H1 (cell line): ENCODE results near the gene DIAPH2. TPM values are rescaled to one million over a fixed set of nuclear protein-coding genes. Genes with fewer than 3 reads are reported as not detected.

Experiments used
- CTCF ChIA-PET: fragments of 300-600 bp; sonication (Branson Sonifier 250); formaldehyde crosslinking; loops from one replicate; lab custom pipeline; 2021; ENCODE audit not compliant: partially characterized antibody; lab: Charles Lee
- POLR2A ChIA-PET: fragments of 300-600 bp; sonication (Branson Sonifier 250); formaldehyde crosslinking; loops from one replicate; lab custom pipeline; 2021; ENCODE audit warnings: inconsistent platforms; ENCODE audit not compliant: partially characterized antibody; lab: Charles Lee
- DNase-seq, 2 experiments: peaks; one replicate each; pipeline versions ENCODE4 v3.0.0 to v3.0.0-alpha.2; 2010 to 2022; ENCODE audit warnings: low spot score in 2 of 2, low read depth in 1 of 2, mixed read lengths in 1 of 2
- FAIRE-seq: peaks from 2 replicates; lab custom pipeline; 2011; peaks lifted over from hg19 to GRCh38; lab: Jason Lieb, UNC
- H2AFZ ChIP-seq: 2 replicates; pipeline ENCODE4 v1.8.1; 2012; ENCODE audit warnings: low read length, inconsistent platforms
- H2AK5ac ChIP-seq: 2 replicates; pipeline ENCODE4 v1.6.1; 2013; ENCODE audit warnings: low read depth, low read length
- H2BK120ac ChIP-seq: replicated peaks from 2 replicates; pipeline ENCODE3; 2013; ENCODE audit warnings: low read depth, low read length, inconsistent platforms
- H2BK12ac ChIP-seq: 2 replicates; pipeline ENCODE4 v1.6.1; 2013; ENCODE audit warnings: low read depth, low read length
- H2BK15ac ChIP-seq: 2 replicates; pipeline ENCODE4 v1.6.1; 2013; ENCODE audit warnings: low read length
- H2BK20ac ChIP-seq: 2 replicates; pipeline ENCODE4 v1.6.1; 2013; ENCODE audit warnings: low read length
- H2BK5ac ChIP-seq: 2 replicates; pipeline ENCODE4 v1.6.1; 2013; ENCODE audit warnings: low read depth, low read length
- H3K14ac ChIP-seq: 2 replicates; pipeline ENCODE4 v1.6.1; 2013; ENCODE audit warnings: inconsistent platforms; ENCODE audit not compliant: insufficient read length
- H3K18ac ChIP-seq: 2 replicates; pipeline ENCODE4 v1.6.1; 2013; ENCODE audit warnings: low read length; ENCODE audit errors: extremely low read depth
- H3K23ac ChIP-seq: 2 replicates; pipeline ENCODE4 v1.6.1; 2013; ENCODE audit warnings: inconsistent platforms; ENCODE audit not compliant: insufficient read length
- H3K23me2 ChIP-seq: 2 replicates; pipeline ENCODE4 v1.6.1; 2013; ENCODE audit warnings: low read depth, low read length
- H3K27ac ChIP-seq: 2 replicates; pipeline ENCODE4 v1.6.1; 2011; ENCODE audit warnings: low read depth, low read length, inconsistent platforms
- H3K27me3 ChIP-seq, 4 experiments: replicated peaks in 1 of 4; 1 replicate in 1 of 4; 2 replicates in 3 of 4; pipeline versions ENCODE4 v1.6.1 to v1.8.1; 2011 to 2013; ENCODE audit warnings: low read length in 3 of 4, mild to moderate bottlenecking in 3 of 4, inconsistent platforms in 2 of 4, mixed read lengths in 2 of 4, moderate library complexity in 1 of 4; ENCODE audit not compliant: control insufficient read depth in 3 of 4, insufficient read depth in 3 of 4; ENCODE audit errors: extremely low read depth in 1 of 4
- H3K36me3 ChIP-seq, 4 experiments: 2 replicates each; pipeline versions ENCODE4 v1.6.1 to v1.8.1; 2011 to 2013; ENCODE audit warnings: mild to moderate bottlenecking in 4 of 4, low read length in 3 of 4, moderate library complexity in 2 of 4, control low read depth in 1 of 4, inconsistent platforms in 1 of 4; ENCODE audit not compliant: insufficient read depth in 4 of 4, control insufficient read depth in 2 of 4
- H3K4ac ChIP-seq: replicated peaks from 2 replicates; pipeline ENCODE3; 2013; ENCODE audit warnings: low read length, low read depth, mixed read lengths, inconsistent platforms; ENCODE audit not compliant: insufficient read length
- H3K4me1 ChIP-seq, 4 experiments: replicated peaks in 1 of 4; 1 replicate in 1 of 4; 2 replicates in 3 of 4; pipeline versions ENCODE4 v1.6.1 to v1.8.1; 2011 to 2013; ENCODE audit warnings: low read length in 3 of 4, inconsistent platforms in 2 of 4, mixed read lengths in 1 of 4; ENCODE audit not compliant: insufficient read depth in 4 of 4, control insufficient read depth in 3 of 4
- H3K4me2 ChIP-seq, 2 experiments: 2 replicates each; pipeline versions ENCODE4 v1.6.1 to v1.8.1; 2011 to 2013; ENCODE audit warnings: low read depth in 2 of 2, low read length in 2 of 2, control low read depth in 1 of 2, inconsistent platforms in 1 of 2, mild to moderate bottlenecking in 1 of 2; ENCODE audit not compliant: insufficient read depth in 1 of 2
- H3K4me3 ChIP-seq, 4 experiments: fragments of 200-600, 300-600 bp in 1 of 4; sonication (generic), shearing (Covaris generic), sonication (Bioruptor Twin) in 1 of 4; 2 replicates each; pipeline versions ENCODE4 v1.5.1 to v1.8.1; 2011 to 2016; ENCODE audit warnings: low read length in 4 of 4, low read depth in 3 of 4, control low read depth in 2 of 4, inconsistent platforms in 2 of 4, mild to moderate bottlenecking in 2 of 4, mixed read lengths in 1 of 4, moderate library complexity in 1 of 4; ENCODE audit not compliant: insufficient read depth in 2 of 4; ENCODE audit errors: extremely low read depth in 1 of 4
- H3K56ac ChIP-seq: replicated peaks from 2 replicates; pipeline ENCODE3; 2013; ENCODE audit warnings: low read depth, mild to moderate bottlenecking, mixed read lengths, low read length, inconsistent platforms; ENCODE audit not compliant: insufficient read length
- H3K79me1 ChIP-seq: 2 replicates; pipeline ENCODE4 v1.6.1; 2013; ENCODE audit warnings: low read depth, low read length, control low read depth
- H3K79me2 ChIP-seq, 2 experiments: 2 replicates each; pipeline versions ENCODE4 v1.6.1 to v1.8.1; 2012 to 2013; ENCODE audit warnings: low read length in 2 of 2, mild to moderate bottlenecking in 2 of 2, inconsistent platforms in 1 of 2; ENCODE audit not compliant: insufficient read depth in 2 of 2, control insufficient read depth in 1 of 2
- H3K9ac ChIP-seq, 4 experiments: replicated peaks in 1 of 4; 1 replicate in 1 of 4; 2 replicates in 3 of 4; pipeline versions ENCODE4 v1.6.1 to v1.8.1; 2011 to 2013; ENCODE audit warnings: low read depth in 3 of 4, low read length in 3 of 4, control low read depth in 2 of 4, mild to moderate bottlenecking in 2 of 4, moderate library complexity in 2 of 4, inconsistent platforms in 1 of 4; ENCODE audit errors: extremely low read depth in 1 of 4
- H3K9me3 ChIP-seq, 2 experiments: 2 replicates each; pipeline versions ENCODE4 v1.6.1 to v1.8.1; 2012 to 2013; ENCODE audit warnings: mild to moderate bottlenecking in 2 of 2, moderate library complexity in 2 of 2, control low read depth in 1 of 2, inconsistent platforms in 1 of 2, low read depth in 1 of 2, low read length in 1 of 2, mixed read lengths in 1 of 2; ENCODE audit not compliant: insufficient read depth in 2 of 2
- H4K20me1 ChIP-seq, 2 experiments: replicated peaks in 1 of 2; 2 replicates each; pipeline versions ENCODE3 to v1.8.1; 2011 to 2013; ENCODE audit warnings: inconsistent platforms in 2 of 2, low read length in 2 of 2, mild to moderate bottlenecking in 1 of 2; ENCODE audit not compliant: insufficient read depth in 2 of 2, control insufficient read depth in 1 of 2
- H4K5ac ChIP-seq: 2 replicates; pipeline ENCODE4 v1.6.1; 2013; ENCODE audit warnings: low read length, low read depth, mixed read lengths, inconsistent platforms; ENCODE audit not compliant: insufficient read length
- H4K8ac ChIP-seq: 2 replicates; pipeline ENCODE4 v1.8.0; 2013; ENCODE audit warnings: mild to moderate bottlenecking, moderate library complexity, low read length, inconsistent platforms; ENCODE audit not compliant: insufficient read depth; ENCODE audit errors: extremely low read depth
- H4K91ac ChIP-seq: replicated peaks from 2 replicates; pipeline ENCODE3; 2013; ENCODE audit warnings: low read length, mixed read lengths, inconsistent platforms; ENCODE audit not compliant: insufficient read length
- BACH1 ChIP-seq: IDR thresholded peaks from 2 replicates; pipeline ENCODE4 v1.6.1; 2012; ENCODE audit warnings: low read length, improper control_type of control experiment
- CBX5 ChIP-seq: fragments of 300-800, 300-1000 bp; sonication (generic); IDR thresholded peaks from 2 replicates; pipeline ENCODE4 v1.7.1; 2016; ENCODE audit warnings: antibody characterized with exemption, low read length, low read depth
- GTF2F1 ChIP-seq: IDR thresholded peaks from 2 replicates; pipeline ENCODE4 v1.6.1; 2012; ENCODE audit warnings: low read depth, low read length, improper control_type of control experiment, borderline replicate concordance
- POU5F1 ChIP-seq: IDR thresholded peaks from 2 replicates; pipeline ENCODE4 v1.6.1; 2011; ENCODE audit warnings: low read depth, mild to moderate bottlenecking, low read length, moderate library complexity
- RBBP5 ChIP-seq: IDR thresholded peaks from 2 replicates; pipeline ENCODE4 v1.7.1; 2012; ENCODE audit warnings: low read depth, mild to moderate bottlenecking, inconsistent platforms, low read length, moderate library complexity, borderline replicate concordance
- SUZ12 ChIP-seq: fragments of 200-600 bp; sonication (generic); IDR thresholded peaks from 2 replicates; pipeline ENCODE4 v1.6.1; 2012; ENCODE audit warnings: mild to moderate bottlenecking, inconsistent platforms, low read length, moderate library complexity, mixed read lengths
- WGBS, 2 experiments: shearing (Covaris generic) in 1 of 2; methylation state at CpG; one replicate each; pipeline versions ENCODE4 v1.1.6 to v1.1.7; 2013 to 2015; ENCODE audit warnings: low lambda C conversion rate in 2 of 2, mixed read lengths in 2 of 2, inconsistent platforms in 1 of 2, low coverage in 1 of 2, missing lambda C conversion rate in 1 of 2; ENCODE audit not compliant: insufficient replicate concordance in 2 of 2, insufficient coverage in 1 of 2, insufficient read length in 1 of 2; ENCODE audit errors: extremely low coverage in 1 of 2, missing lambda C conversion rate in 1 of 2; 5-methylcytosine and 5-hydroxymethylcytosine counted together
- polyA plus RNA-seq, 7 experiments: library from polyadenylated mRNA; depleted of rRNA in 3 of 7; stranded (reverse) in 5 of 7; unstranded in 2 of 7; fragments of >200 nt in 5 of 7; fragments of 200-250 nt in 2 of 7; gene quantifications; 1 replicate in 5 of 7; 2 replicates in 1 of 7; 4 replicates in 1 of 7; pipeline versions ENCODE4 v1.2.1 to v1.2.3, GENCODE V29; 2011 to 2013; ENCODE audit warnings: missing spikeins in 2 of 7, mixed read lengths in 2 of 7
- total RNA-seq: library from RNA; stranded (reverse); fragmentation: NEBNext Ultra II Directional; extraction: Animal tissue kit (Norgen Biotek cat#: 25700); gene quantifications from 2 replicates; pipeline ENCODE4 v1.2.1, GENCODE V29; 2021
- TF ChIP-seq, protein P1 (sequence below): IDR thresholded peaks from 2 replicates; pipeline ENCODE4 v1.6.1; 2012; ENCODE audit warnings: low read length, inconsistent platforms
- TF ChIP-seq, protein P2 (sequence below): IDR thresholded peaks from 2 replicates; pipeline ENCODE4 v1.6.1; 2012; ENCODE audit warnings: inconsistent platforms

The DIAPH2 gene
- total and polyA plus RNA-seq, 2 of the 8 experiments (the other 6 are each of a cell fraction or from before 2014, with no cell fraction given), result 4.4 to 24.3 TPM

- Histone ChIP-seq H3K23ac (no peak overlapping the region), H2BK120ac (no peak overlapping the region), H2BK15ac (no peak overlapping the region), H3K36me3 (no peaks in the 10 kb centered on the region; a peak in 1 of 8 replicates), H3K4me3 (no peak overlapping the region), H3K79me1 (no peaks in the 10 kb centered on the region), H3K18ac (no peak overlapping the region), H3K4ac (no peak overlapping the region), H2AFZ (no peak overlapping the region), H3K9me3 (peaks cover 2 to 3% of the 10 kb centered on the region in 2 experiments; a peak in 1 of 4 replicates), H3K9ac (no peak overlapping the region), H3K27ac (no peak overlapping the region), H2BK20ac (no peak overlapping the region), H3K79me2 (no peaks in the 10 kb centered on the region), H3K23me2 (no peaks in the 10 kb centered on the region; the same call in 1 of the 2 replicates), H4K20me1 (no peaks in the 10 kb centered on the region), H3K56ac (no peak overlapping the region), H2BK5ac (no peak overlapping the region), H3K4me1 (no peaks in the 10 kb centered on the region; a peak in 1 of 7 replicates), H4K91ac (no peak overlapping the region), H3K14ac (no peak overlapping the region), H2AK5ac (no peak overlapping the region), H3K4me2 (no peak overlapping the region), H4K8ac (no peak overlapping the region), H2BK12ac (no peak overlapping the region), H4K5ac (no peak overlapping the region), H3K27me3 (no peaks in the 10 kb centered on the region)
- 100% methylated on average over 1 of the region's 3 CpGs; no CpG with 5 or more reads in 1 of the 2 experiments for WGBS, 2 experiments
- POLR2A ChIA-PET, result no interaction called here
- CTCF ChIA-PET, result no interaction called here
- DNase-seq, result no peak
- no peak for FAIRE-seq
- no peak for TF ChIP-seq BACH1
- TF ChIP-seq, protein P1, sequence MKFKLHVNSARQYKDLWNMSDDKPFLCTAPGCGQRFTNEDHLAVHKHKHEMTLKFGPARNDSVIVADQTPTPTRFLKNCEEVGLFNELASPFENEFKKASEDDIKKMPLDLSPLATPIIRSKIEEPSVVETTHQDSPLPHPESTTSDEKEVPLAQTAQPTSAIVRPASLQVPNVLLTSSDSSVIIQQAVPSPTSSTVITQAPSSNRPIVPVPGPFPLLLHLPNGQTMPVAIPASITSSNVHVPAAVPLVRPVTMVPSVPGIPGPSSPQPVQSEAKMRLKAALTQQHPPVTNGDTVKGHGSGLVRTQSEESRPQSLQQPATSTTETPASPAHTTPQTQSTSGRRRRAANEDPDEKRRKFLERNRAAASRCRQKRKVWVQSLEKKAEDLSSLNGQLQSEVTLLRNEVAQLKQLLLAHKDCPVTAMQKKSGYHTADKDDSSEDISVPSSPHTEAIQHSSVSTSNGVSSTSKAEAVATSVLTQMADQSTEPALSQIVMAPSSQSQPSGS, result no peak
- no peak for TF ChIP-seq GTF2F1
- no peak for TF ChIP-seq POU5F1
- no peak for TF ChIP-seq SUZ12
- TF ChIP-seq CBX5, result no peak
- TF ChIP-seq, protein P2, sequence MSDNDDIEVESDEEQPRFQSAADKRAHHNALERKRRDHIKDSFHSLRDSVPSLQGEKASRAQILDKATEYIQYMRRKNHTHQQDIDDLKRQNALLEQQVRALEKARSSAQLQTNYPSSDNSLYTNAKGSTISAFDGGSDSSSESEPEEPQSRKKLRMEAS, result no peak
- TF ChIP-seq RBBP5, result no peak
Observed at GRCh38 chrX:97525981-97526380, 841.3 kb downstream of the DIAPH2 start.
